ENCODE data around the gene PDE12.

Gene PDE12, protein sequence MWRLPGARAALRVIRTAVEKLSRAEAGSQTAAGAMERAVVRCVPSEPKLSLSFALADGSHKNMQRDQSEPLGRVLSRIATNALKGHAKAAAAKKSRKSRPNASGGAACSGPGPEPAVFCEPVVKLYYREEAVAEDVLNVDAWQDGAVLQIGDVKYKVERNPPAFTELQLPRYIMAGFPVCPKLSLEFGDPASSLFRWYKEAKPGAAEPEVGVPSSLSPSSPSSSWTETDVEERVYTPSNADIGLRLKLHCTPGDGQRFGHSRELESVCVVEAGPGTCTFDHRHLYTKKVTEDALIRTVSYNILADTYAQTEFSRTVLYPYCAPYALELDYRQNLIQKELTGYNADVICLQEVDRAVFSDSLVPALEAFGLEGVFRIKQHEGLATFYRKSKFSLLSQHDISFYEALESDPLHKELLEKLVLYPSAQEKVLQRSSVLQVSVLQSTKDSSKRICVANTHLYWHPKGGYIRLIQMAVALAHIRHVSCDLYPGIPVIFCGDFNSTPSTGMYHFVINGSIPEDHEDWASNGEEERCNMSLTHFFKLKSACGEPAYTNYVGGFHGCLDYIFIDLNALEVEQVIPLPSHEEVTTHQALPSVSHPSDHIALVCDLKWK

DNA sequence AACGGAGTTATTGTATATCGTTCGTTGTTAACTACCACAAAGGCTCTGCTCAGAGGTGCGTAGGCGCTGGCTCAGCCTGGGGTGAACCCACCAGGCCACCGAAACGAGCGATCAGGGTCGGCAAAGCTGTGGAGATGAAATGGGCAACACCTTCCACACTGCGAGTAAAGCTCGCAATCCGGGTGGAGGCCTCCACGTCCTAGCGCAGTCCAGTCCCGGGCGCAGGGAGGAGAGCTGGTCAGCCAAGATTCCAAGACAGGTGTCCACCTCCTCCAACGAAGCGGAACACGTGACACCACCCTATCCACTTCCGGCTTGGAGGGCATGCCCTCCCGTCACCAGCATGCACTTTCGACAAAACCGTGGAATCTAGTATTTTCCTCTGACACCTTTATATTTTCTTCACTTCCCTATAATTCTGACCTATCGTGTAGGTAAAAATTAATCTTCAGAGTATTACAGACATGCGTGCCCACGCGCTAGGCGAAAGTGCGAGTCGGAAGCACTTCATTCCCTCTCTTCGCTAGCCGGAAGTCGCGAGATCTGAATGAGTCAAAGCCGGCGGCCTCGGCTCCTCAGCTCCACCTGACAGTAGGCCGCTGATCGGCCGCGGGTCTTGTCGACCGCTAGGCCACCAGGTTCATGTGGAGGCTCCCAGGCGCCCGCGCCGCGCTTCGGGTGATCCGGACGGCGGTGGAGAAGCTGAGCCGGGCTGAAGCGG is at the start of gene PDE12:
PDE12 (plus strand) TSS at position 537 of the 721 bp plus-strand sequence; CDS start at position 643, 106 bp downstream.
- peak; percentile 84 for DNase-seq (ENCODE audit: low spot score)

DNA sequence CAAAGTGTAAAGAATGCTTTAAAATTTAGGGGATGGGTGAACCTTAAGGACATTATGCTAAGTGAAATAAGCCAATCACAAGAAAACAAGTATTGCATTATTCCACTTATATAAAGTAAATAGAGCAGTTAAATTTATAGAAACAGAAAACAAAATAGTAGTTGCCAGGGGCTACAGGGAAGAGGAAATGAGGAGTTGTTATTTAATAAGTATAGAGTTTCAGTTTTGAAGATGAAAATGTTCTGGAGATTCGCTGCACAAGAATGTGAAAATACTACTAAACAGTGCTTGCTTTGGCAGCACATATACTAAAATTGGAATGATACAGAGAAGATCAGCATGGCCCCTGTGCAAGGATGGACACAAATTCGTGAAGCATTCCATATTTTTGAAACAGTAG is 43.9 kb upstream of the PDE12 start:
- DNase-seq (ENCODE audit: low spot score), result no peak

DNA sequence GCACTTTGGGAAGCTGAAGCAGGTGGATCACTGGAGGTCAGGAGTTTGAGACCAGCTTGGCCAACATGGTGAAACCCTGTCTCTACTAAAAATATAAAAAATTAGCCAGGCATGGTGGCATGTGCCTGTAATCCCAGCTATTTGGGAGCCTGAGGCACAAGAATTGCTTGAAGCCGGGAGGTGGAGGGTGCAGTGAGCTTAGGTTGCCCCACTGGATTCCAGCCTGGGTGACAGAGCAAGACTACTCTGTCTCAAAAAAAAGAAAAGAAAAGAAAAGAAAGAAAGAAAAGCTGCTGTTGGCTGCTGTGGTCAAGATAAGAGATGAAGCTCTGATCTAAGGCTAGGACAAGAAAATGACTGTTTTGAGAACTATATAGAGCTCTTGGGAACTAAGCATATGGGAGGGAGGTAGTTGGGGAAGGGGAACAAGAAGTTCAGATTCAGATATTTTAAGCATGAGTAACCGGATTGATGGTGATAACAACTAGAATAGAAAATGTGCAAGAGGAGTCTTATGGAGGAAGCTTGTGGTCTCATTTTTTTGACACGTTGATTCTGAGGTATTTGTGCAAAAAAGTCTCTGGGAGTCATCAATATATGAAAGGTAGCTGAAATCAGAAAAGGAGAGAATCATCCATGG is 37.7 kb upstream of the PDE12 start:
- peak; percentile 3 for DNase-seq (ENCODE audit: low spot score)

DNA sequence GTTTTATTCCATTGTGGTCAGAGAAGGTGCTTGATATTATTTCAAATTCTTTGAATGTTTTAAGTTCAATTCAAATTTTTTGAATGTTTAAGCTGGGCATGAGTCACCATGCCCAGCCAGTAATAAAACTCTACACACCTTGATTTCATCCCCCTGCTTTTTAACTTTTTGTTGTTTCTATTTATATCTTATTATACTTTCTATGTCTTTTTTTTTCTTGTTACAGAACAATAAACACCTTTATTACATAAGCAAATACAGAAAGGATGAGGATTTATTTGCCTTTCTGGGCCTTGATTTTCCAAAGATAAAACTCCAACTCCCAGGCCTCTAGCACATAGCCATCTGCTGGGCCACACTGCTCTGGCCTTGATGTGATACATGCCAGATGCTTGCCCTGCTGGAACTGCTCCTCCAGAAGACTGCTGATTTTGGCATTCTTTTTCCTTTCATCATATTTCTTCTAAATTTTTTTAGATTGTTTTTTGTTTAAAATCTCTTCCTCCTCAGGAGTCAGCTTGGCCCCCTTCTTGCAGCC is 25.9 kb upstream of the PDE12 start:
- DNase-seq (ENCODE audit: low spot score), result no peak

DNA sequence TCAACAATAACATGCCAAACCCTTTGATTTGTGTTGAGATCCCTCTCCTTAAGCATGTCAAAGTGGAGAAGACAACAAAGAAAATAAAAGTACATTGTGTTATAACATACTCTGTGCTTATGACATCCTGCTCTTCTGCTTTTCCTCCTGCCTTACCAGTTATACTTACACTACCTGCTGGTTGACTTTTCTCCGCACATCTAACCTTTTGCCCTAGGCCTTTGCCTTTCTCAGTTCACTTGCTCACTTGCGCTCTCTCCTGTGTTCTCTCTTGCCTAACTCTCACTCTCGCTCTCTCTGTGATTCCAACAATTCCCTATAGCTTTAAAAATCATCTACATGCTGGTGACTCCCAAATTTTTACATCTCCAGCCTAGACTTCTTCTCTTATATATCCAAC is 17.6 kb upstream of the PDE12 start:
- no peak for DNase-seq (ENCODE audit: low spot score)

DNA sequence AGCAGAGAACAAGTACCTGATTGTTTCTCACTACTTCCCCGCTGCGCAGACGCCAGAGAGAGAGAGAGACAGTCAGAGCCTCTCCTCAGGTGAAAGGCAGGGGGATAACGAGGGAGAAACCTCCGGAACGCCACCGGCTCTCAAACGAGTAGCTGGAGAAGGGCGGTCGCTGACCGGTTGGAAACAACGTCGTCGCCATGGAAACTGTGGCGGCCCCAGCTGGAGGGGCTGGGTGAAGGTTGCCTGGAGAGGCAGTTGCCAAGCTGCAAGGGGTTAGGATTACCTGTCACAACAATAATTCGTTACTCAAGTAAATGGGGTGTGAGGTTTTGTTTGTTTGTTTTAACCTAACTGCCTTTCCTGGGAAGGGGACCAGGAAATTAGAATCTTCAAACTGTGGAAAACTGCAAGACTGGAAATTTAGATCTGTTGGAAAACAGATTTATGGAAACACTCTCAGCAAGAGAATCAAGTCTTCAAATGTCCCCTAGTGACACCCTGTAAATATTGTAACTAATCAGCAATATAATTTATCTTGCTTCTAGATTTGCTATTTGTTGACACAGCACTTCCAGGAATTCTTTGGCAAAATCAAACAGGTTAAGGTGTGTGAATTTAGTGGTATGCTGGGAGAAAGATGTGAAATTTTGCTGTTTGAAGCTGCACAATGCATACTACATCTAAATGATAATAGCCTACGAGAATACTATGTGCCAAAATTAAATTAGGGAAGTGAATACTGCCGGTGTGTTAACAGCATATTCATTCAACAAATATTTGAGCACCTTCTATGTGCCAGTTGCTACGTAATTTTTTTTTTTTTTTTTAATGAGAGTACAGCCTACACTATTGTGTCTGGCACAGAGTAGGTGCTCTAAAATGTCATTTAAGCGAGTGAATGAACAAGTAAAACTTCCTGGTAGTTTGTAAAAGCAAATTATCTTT is 11.6 kb upstream of the PDE12 start, which contains the start of gene DNAH12:
DNAH12 (minus strand) TSS at position 164 of the 945 bp plus-strand sequence. CDS start 1,474 bp downstream, outside the sequence.
- DNase-seq (ENCODE audit: low spot score), result no peak

DNA sequence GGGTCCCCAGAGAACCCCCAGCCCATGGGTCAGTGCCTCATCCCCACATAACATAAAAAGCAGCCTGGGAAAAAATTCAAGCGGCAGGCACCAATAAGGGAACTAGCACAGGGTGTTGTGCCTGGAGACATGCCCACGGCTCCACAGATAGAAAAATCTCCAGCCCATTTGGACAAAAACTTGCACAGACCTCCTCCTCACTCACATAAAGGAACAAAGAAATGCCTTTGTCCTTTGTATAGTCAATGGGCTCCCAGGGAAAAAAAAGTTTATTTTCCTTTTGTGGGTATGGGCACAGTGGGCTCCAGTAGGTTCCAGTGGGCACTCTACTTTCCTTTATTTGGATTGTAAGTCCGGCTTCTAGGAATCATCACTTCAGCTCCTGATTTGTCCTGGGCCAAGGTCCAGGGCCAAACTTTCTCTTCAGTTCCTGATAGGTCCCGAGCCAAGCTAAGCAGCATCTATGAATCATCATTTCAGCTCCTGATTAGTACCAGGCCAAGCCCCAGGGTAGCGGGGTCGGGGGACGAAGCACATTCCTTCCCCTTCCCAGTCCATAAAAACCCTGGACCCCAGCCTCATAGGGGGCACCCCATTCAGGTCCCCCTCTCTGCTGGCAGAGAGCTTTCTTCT is 10.3 kb upstream of the PDE12 start:
- DNase-seq (ENCODE audit: low spot score), result no peak

DNA sequence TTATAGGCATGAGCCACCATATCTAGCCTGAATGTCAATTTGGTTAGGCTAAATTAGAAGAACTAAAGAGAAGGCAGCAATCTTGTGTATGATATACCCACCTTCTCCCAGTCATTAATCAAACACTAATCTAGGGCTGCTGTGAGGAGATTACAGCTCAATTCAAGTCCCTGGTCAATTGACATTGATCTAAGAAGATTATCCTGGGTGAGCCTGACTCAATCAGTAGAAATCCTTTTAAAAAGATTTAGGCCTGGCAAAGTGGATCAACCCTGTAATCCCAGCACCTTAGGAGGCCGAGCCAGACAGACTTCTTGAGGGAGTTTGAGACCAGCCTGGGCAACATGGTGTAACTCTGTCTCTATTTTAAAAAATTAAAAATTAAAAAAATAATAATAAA is 9.5 kb upstream of the PDE12 start:
- no peak for DNase-seq (ENCODE audit: low spot score)

DNA sequence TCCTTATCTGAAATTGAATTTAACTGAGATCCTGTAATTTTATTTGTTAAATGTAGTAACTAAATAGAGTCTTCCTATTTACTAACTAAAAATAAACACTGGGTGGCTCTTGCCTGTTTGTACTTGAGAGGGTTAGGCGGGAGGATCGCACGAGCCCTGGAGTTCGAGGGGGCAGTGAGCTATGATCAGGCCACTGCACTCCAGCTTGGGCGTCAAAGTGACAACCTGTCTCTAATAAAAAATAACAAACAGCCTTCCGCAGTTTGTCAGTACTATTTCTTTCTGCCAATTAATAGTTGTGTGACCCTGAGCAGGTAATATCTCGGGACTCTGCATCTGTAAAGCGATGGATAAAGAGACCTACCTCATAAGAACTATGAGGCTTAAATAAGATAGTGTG is 768 bp upstream of the PDE12 start:
- no peak for DNase-seq (ENCODE audit: low spot score)

DNA sequence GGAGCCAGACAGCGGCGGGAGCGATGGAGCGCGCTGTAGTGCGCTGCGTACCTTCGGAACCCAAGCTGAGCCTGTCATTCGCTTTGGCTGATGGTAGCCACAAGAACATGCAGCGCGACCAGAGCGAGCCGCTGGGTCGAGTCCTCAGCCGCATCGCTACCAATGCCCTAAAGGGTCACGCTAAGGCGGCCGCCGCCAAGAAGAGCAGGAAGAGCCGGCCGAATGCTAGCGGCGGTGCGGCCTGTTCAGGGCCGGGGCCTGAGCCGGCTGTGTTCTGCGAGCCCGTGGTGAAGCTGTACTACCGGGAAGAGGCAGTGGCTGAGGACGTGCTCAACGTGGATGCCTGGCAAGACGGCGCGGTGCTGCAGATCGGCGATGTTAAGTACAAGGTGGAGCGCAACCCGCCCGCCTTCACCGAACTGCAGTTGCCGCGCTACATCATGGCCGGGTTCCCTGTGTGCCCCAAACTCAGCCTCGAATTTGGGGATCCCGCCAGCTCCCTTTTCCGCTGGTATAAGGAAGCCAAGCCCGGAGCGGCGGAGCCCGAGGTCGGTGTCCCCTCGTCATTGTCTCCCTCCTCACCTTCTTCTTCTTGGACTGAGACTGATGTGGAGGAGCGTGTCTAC is 498 bp downstream of the PDE12 start:
- DNase-seq (ENCODE audit: low spot score), result no peak

DNA sequence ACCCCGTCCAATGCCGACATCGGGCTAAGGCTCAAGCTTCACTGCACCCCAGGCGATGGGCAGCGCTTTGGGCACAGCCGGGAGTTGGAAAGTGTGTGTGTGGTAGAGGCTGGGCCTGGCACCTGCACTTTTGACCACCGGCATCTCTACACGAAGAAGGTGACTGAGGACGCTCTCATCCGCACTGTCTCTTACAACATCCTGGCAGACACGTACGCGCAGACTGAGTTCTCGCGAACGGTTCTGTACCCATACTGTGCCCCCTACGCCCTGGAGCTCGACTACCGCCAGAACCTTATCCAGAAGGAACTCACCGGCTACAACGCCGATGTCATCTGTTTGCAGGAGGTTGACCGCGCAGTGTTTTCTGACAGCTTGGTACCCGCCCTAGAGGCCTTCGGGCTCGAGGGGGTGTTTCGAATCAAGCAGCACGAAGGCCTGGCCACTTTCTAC is 1.0 kb downstream of the PDE12 start:
- DNase-seq (ENCODE audit: low spot score), result peak; percentile 38

DNA sequence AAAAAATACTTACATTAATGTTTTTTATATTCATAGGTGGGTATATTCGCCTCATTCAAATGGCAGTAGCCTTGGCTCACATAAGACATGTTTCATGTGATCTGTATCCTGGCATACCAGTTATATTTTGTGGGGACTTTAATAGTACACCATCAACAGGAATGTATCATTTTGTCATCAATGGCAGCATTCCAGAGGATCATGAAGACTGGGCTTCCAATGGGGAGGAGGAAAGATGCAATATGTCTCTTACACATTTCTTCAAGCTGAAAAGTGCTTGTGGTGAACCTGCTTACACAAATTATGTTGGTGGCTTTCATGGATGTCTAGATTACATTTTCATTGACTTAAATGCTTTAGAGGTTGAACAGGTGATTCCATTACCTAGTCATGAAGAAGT is 3.5 kb downstream of the PDE12 start:
- no peak for DNase-seq (ENCODE audit: low spot score)

DNA sequence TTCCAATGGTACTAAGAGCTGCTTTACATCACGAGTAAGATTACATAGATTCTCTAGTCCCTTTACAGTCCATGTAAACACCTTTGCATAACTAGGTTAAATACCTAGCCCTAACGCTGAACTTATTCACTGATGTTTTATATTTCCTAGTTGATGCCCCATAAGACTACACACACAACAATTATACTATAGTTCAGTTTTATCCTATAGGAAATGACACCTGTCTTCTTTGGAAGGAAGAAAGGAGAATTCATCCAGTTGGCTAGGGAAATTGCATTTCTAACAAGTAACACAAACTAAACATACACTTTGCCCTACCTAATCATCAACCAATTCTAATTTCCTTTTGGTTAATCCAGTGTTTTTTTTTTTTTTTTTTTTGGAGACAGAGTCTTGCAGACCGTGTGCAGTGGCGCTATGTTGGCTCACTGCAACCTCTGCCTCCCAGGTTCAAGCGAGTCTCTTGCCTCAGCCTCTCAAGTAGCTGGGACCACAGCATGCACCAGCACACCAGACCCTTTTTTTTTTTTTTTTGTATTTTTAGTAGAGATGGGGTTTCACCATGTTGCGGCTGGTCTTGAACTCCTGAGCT is 13.9 kb downstream of the PDE12 start:
- no peak for DNase-seq (ENCODE audit: low spot score)

DNA sequence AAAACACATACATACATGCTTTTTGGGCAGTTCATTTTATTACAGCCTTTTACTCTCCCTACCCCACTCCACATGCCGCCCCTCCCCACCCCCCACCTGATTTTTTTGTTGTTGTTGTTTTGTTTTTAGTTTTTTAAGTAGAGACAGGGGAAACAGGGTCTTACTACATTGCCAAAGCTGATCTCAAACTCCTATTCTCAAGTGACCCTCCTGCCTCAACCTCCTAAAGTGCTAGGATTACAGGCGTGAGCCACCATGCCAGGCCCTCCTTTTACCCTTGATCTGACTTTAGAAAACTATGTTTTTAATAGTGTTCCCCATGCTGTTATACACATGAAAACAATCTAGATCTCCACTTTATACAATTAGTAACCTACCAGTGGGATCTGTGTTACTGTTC is 14.8 kb downstream of the PDE12 start:
- DNase-seq (ENCODE audit: low spot score), result no peak

DNA sequence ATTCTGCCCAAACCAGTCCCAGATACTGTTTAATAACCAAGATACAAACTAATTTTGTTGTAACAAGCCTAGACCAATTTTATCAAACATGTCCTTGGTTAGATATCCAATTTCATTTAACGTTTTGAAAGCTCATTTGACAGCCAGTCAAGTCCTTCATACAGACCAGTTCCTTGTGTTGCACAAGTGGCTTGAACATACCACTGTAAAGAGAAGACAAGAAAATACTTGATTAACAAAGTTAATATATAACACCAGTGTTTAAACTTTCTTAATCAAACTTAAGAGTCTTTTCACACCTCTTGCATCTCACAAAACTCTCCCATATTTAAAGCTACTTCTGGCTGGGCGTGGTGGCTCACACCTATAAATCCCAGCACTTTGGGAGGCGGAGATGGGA is 16.0 kb downstream of the PDE12 start:
- DNase-seq (ENCODE audit: low spot score), result no peak

DNA sequence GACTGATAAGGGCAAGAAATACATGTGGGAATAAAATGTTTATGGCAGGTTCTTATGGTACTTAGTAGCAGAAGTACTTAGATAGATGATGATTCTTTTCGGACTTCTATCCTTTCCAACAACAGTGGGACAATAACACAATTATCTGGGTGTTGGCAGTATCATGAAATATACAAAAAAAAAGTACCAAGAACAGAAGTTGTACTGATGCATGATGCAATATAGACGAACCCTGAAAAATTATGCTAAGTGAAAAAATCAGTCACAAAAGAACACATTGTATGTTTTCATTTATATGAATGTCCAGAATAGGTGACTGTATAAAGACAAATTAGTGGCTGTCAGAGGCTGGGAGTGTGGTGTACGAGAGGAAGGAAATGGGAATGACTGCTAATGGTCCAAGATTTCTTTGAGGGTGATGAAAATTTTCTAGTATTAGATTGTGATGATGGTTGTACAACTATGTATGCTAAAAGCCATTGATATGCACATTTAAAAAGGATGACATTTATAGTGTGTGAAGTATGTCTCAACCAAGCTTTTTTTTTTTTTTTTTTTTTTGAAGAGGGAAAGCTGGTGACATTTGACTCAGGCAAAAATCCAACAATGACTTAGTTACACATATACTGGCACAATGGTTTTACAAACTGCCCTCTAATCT is 20.0 kb downstream of the PDE12 start:
- no peak for DNase-seq (ENCODE audit: low spot score)

DNA sequence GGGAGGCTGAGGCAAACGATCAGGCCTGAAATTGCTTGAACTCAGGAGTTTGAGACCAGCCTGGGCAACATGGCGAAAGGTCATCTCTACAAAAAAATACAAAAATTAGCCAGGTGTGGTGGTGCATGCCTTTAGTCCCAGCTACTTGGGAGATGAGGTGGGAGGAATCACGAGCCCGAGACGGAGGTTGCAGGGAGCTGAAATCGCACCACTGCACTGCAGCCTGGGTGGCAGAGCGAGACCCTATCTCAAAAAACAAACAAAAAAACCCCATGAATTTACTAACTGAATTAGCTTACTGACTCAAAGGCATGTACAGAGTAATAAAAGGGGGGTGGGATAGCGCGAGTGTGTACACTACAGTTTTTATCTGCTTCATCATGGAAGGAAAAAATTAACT is 21.7 kb downstream of the PDE12 start:
- DNase-seq (ENCODE audit: low spot score), result no peak

DNA sequence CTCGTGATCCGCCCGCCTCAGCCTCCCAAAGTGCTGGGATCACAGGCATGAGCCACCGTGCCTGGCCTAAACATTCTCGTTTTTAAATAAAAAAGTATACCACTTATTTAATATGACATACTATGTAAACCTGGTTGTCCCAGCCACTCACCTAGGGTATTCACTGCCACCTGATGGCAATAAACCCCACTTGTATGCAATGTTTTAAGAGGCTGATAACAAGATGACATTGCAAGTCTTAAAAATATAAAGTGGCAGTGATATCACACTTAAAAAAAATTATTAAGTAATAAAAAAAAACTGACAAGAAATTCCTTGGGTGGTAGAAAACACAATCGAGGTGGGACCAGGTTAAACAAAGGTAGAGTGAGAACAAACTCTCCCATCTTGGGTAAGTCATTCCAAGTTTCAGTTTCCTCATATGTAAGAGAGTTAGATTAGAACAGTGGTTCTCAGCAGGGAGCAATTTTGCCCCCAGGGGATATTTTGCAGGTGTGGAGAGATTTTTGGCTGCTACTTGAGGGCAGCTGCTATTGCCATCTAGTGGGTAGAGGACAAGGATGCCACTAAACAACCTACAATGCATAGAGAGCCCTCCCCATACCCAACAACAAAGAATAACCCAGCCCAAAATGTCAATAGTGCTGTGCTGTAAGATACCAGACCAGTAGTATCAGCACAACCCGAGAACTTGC is 26.5 kb downstream of the PDE12 start:
- no peak for DNase-seq (ENCODE audit: low spot score)

Data from kidney capillary endothelial cell (primary cell).